HUES64 (cell line): ENCODE measurements around the gene PRELID1.

Experiments used
- H3K27ac ChIP-seq: 2 replicates; pipeline ENCODE4 v1.7.0; 2013; ENCODE audit warnings: low read depth, low read length, inconsistent platforms
- H3K27me3 ChIP-seq: 2 replicates; pipeline ENCODE4 v1.6.1; 2013; ENCODE audit warnings: mild to moderate bottlenecking, low read length; ENCODE audit not compliant: insufficient read depth
- H3K36me3 ChIP-seq: 2 replicates; pipeline ENCODE4 v1.6.1; 2013; ENCODE audit warnings: mild to moderate bottlenecking, low read length; ENCODE audit not compliant: insufficient read depth
- H3K4me1 ChIP-seq: 2 replicates; pipeline ENCODE4 v1.6.1; 2013; ENCODE audit warnings: mild to moderate bottlenecking, low read length, moderate library complexity; ENCODE audit not compliant: insufficient read depth
- H3K4me3 ChIP-seq: 2 replicates; pipeline ENCODE4 v1.5.1; 2013; ENCODE audit warnings: mild to moderate bottlenecking, low read length, moderate library complexity
- H3K9ac ChIP-seq: 2 replicates; pipeline ENCODE4 v1.6.1; 2013; ENCODE audit warnings: mild to moderate bottlenecking, low read depth, low read length
- H3K9me3 ChIP-seq: 2 replicates; pipeline ENCODE4 v1.6.1; 2013; ENCODE audit warnings: low read depth, low read length; ENCODE audit not compliant: insufficient read depth
- WGBS: fragments of 150-250, 120-280 bp; methylation state at CpG from one replicate; pipeline ENCODE4 v1.1.7; 2013; ENCODE audit warnings: missing lambda C conversion rate; 5-methylcytosine and 5-hydroxymethylcytosine counted together

The PRELID1 gene

DNA sequence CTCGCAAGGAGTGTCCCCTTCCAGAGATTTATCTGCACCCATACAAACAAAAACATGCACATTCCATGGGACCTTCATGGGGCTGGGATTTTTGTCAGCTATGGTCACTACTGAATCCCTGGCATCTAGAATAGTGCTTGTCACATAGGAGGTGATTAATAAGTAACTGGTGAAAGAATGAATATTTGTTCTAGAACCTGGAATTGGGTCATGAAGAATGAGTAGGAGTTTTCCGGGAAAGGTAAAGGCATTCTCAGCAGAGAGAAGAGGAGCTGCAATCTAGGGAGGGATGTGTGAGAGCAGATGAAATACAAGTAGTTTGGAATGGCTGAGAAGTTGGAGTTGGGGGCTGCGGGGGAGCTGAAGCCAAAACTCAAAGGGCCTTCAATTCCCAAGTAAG, 50.7 kb downstream of the PRELID1 start:
- H3K9me3 ChIP-seq, result no peaks in the 10 kb centered on the region
- no peak overlapping the region for H3K4me3 ChIP-seq
- peaks cover 5% of the 10 kb centered on the region; the same call in 1 of the 2 replicates for H3K36me3 ChIP-seq
- WGBS, result 91% methylated on average over 3 of the region's 3 CpGs
- H3K27ac ChIP-seq, result no peak overlapping the region
- no peak overlapping the region for H3K9ac ChIP-seq
- peaks cover 10% of the 10 kb centered on the region; the same call in 1 of the 2 replicates for H3K4me1 ChIP-seq
- H3K27me3 ChIP-seq, result peaks cover 8% of the 10 kb centered on the region; the same call in 1 of the 2 replicates

DNA sequence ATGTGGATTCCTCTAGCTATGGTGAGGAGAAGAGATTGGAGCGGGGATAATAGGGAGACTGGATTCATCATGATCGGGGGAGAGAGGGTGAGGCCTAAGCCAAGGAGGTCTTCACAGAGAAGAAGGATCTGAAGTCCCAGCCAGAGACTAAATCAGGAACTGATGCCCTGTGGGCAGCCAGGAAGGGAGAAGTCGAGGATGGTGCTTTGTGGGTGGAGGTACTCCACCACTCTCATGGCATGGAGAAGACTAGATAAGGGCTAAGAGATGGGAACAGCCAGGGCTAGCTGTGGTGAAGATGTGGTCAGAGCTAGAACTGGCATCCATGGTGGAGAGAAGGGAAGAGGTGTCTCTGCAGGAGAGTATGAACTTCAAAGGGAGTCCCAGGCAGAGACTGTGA, 51.1 kb downstream of the PRELID1 start:
- Histone ChIP-seq H3K27me3 (peaks cover 8% of the 10 kb centered on the region; the same call in 1 of the 2 replicates), H3K36me3 (peaks cover 2% of the 10 kb centered on the region; the same call in 1 of the 2 replicates), H3K9ac (no peak overlapping the region), H3K9me3 (no peaks in the 10 kb centered on the region), H3K27ac (no peak overlapping the region), H3K4me1 (peaks cover 8% of the 10 kb centered on the region; the same call in 1 of the 2 replicates), H3K4me3 (no peak overlapping the region)
- WGBS, result 75% methylated on average over 3 of the region's 3 CpGs

DNA sequence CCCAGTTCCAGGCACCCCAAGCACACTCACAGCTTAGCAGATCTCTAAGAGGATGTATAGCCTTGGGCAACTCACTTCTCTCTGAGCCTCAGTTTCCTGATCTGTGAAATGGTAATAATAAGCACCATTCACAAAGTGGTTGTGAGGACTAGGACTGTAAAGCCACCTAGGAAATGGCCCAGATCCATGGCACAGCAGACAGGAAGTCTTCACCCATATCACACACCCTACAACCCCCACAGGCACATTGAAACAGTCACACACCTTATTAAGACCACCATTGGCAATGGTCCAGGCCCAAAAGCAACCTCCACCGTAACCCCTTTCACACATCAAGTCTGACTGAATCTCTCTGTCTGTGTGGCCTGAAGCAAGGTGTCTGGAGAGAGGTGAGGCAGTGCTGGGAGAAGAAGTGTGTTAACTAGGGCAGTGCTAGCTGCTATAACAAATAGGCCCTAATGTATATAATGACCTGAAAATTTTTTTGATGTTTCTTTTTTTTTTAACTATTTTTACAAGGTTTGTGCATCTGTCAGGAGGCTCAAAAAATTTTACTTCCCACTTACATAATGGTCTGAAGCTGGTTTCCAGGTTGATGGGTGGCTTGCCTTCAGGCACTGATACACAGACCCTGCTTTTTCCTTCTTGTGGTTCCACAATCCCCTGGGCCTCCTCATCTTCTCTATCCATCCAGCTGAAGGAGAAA, 51.7 kb downstream of the PRELID1 start:
- 100% methylated on average over 1 of the region's 1 CpG for WGBS
- H3K4me1 ChIP-seq, result peaks cover 6% of the 10 kb centered on the region; the same call in 1 of the 2 replicates
- no peaks in the 10 kb centered on the region for H3K36me3 ChIP-seq
- no peak overlapping the region for H3K27ac ChIP-seq
- H3K9ac ChIP-seq, result no peak overlapping the region
- peaks cover 8% of the 10 kb centered on the region; the same call in 1 of the 2 replicates for H3K27me3 ChIP-seq
- no peaks in the 10 kb centered on the region for H3K9me3 ChIP-seq
- H3K4me3 ChIP-seq, result no peak overlapping the region

DNA sequence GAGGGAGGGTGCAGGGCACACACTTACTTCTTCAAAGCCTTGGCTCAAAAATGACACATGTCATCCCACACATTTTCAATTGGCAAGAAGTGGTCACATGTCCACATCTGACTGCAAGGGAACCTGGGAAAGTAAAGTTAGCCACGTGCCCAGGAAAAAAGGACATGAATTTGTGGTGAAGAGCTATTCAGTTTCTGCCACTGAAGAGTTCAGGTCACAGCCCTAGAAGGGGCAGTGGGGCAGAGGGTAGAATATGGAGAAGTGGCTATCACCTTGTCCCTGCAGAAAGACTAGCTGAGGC, 52.2 kb downstream of the PRELID1 start:
- Histone ChIP-seq H3K27me3 (peaks cover 8% of the 10 kb centered on the region; the same call in 1 of the 2 replicates), H3K27ac (no peak overlapping the region), H3K4me3 (no peak overlapping the region), H3K36me3 (no peaks in the 10 kb centered on the region), H3K9me3 (no peaks in the 10 kb centered on the region), H3K9ac (no peak overlapping the region), H3K4me1 (0 out of 2 replicates have a peak, but pooled peaks cover 2% of the 10 kb centered on the region)
- WGBS, result 32% methylated on average over 1 of the region's 1 CpG
